AG09309 (cell line): ENCODE data around the gene DYNC2H1.

Experiments
- DNase-seq: peaks from one replicate; pipeline ENCODE4 v3.0.0-alpha.2; 2010; ENCODE audit warnings: low read depth
- H3K4me3 ChIP-seq: 2 replicates; pipeline ENCODE4 v1.5.1; 2011; ENCODE audit warnings: mild to moderate bottlenecking, low read depth, low read length, moderate library complexity; ENCODE audit not compliant: control insufficient read depth
- TF ChIP-seq, protein P1 (sequence below): IDR thresholded peaks from 2 replicates; pipeline ENCODE4 v1.5.1; 2011; ENCODE audit warnings: mild to moderate bottlenecking, low read depth, low read length, inconsistent platforms; ENCODE audit not compliant: insufficient read depth, control insufficient read depth; ENCODE audit errors: missing control alignments

The DYNC2H1 gene

GRCh38 chr11:103384652-103385051 is 275.4 kb downstream of the DYNC2H1 start:
- H3K4me3 ChIP-seq: no peak overlapping the region
- TF ChIP-seq, protein P1, sequence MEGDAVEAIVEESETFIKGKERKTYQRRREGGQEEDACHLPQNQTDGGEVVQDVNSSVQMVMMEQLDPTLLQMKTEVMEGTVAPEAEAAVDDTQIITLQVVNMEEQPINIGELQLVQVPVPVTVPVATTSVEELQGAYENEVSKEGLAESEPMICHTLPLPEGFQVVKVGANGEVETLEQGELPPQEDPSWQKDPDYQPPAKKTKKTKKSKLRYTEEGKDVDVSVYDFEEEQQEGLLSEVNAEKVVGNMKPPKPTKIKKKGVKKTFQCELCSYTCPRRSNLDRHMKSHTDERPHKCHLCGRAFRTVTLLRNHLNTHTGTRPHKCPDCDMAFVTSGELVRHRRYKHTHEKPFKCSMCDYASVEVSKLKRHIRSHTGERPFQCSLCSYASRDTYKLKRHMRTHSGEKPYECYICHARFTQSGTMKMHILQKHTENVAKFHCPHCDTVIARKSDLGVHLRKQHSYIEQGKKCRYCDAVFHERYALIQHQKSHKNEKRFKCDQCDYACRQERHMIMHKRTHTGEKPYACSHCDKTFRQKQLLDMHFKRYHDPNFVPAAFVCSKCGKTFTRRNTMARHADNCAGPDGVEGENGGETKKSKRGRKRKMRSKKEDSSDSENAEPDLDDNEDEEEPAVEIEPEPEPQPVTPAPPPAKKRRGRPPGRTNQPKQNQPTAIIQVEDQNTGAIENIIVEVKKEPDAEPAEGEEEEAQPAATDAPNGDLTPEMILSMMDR: no peak
- no peak for DNase-seq

DNA sequence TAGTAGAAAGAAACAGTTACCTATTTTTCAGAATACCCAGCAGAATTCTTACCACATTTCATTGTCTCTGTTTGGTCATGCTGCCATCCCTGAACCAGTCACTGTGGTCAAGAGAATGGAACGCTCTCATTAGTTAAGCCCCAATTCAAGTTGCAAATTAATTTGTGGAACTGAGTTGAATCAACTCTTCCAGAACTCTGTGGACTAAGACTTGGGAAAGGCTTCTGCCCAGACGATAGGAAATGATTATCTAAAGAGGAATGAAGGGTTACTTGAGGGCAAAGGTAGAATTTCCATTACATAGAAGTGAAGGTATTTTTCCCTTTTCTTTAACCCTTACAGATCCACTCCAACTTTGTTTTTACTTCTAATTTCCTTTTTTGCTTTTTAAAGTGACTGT is 286.4 kb downstream of the DYNC2H1 start:
- no peak overlapping the region for H3K4me3 ChIP-seq
- TF ChIP-seq, protein P1: no peak
- peak; percentile 5 for DNase-seq

GRCh38 chr11:103396237-103396636 is 287.0 kb downstream of the DYNC2H1 start:
- no peak overlapping the region for H3K4me3 ChIP-seq
- DNase-seq: no peak
- TF ChIP-seq, protein P1: no peak

DNA sequence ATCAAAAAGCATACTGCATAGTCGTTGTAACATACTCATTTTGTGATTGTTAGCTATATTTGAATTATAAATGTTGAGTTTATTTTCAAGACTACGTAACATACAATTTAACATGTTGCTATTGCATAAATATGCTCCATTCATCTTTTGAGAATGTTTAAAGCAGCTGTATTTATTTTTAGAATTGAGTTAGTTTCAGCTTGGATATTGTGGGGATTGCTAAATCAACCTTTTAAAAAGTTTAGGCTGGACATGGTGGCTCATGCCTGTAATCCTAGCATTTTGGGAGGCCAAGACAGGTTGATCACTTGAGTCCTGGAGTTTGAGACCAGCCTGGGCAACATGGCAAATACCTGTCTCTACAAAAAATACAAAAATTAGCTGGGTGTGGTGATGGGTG is 288.1 kb downstream of the DYNC2H1 start:
- TF ChIP-seq, protein P1: no peak
- DNase-seq: no peak

GRCh38 chr11:103398829-103399228 is 289.6 kb downstream of the DYNC2H1 start:
- TF ChIP-seq, protein P1: no peak
- H3K4me3 ChIP-seq: no peak overlapping the region
- DNase-seq: no peak

More for the DNA sequence above, 288.1 kb downstream of the DYNC2H1 start:
- no peak overlapping the region for H3K4me3 ChIP-seq

DNA sequence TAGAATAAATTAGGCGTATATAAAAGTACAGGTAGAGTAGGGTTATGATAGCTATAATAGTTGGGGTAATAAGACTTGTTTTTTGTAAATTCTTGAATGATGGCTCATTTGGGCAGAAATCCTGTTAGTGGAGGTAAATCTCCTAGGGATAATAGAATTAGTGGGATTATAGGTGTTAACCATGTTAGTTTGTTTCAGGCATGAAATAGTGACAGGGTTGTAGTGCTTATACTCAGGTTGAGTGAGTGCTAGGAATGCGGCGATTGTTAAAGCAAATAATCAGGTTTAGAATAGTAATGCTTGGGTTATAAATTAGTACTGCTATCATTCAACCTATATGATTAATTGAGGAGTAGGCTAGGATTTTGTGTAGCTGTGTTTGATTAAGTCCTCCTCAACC is 297.1 kb downstream of the DYNC2H1 start:
- no peak for DNase-seq
- TF ChIP-seq, protein P1: no peak
- H3K4me3 ChIP-seq: no peak overlapping the region

DNA sequence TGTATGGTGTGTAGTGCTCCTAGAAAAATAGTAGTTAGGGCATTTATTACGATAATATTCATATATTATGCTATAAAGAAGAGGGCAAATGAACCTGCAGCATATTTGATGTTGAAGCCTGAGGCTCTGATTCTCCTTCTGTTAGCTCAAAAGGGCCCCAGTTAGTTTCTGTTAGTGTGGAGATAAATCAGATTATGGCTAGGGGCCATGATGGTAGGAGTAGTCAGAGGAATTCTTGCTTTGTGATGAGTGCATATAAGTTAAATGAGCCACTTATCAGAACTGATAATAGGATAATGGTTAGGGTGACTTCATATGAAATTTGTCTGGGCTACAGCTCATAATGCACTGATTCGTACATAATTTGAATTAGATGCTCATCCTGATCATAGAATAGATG is 298.4 kb downstream of the DYNC2H1 start:
- TF ChIP-seq, protein P1: no peak
- no peak for DNase-seq
- H3K4me3 ChIP-seq: no peak overlapping the region
